HG03354 (cell line): ENCODE data around the gene NDE1.
"Not testable (repeated sequence)": the region's sequence is repeated elsewhere in the genome, so short reads cannot be mapped to it uniquely, and the experiment has no call there.

ENCODE experiments used
- ATAC-seq: cut with Tn5 transposase; IDR thresholded peaks from one replicate; pipeline ENCODE4 v1.9.1; 2021; ENCODE audit warnings: mild to moderate bottlenecking; ENCODE audit not compliant: unreplicated experiment, poor library complexity, severe bottlenecking

Gene NDE1

GRCh38 chr16:15686287-15686686 is 36.2 kb downstream of the NDE1 start:
- ATAC-seq = no peak

- ATAC-seq = no peak
These were observed 39.2 kb downstream of the NDE1 start for GRCh38 chr16:15689290-15689689.

GRCh38 chr16:15690296-15690695 is 40.3 kb downstream of the NDE1 start:
- no peak for ATAC-seq

- ATAC-seq = no peak
These were observed 41.0 kb downstream of the NDE1 start for GRCh38 chr16:15691046-15691445.

- not testable (repeated sequence) for ATAC-seq
These were observed 42.5 kb downstream of the NDE1 start for GRCh38 chr16:15692508-15692907.

- ATAC-seq = no peak
These were observed 44.5 kb downstream of the NDE1 start for GRCh38 chr16:15694499-15694898.

GRCh38 chr16:15699819-15700218 is 49.8 kb downstream of the NDE1 start:
- no peak for ATAC-seq

- ATAC-seq = no peak
These were observed 51.3 kb downstream of the NDE1 start for GRCh38 chr16:15701367-15701766.

GRCh38 chr16:15701975-15702970 is 52.2 kb downstream of the NDE1 start:
- no peak for ATAC-seq

GRCh38 chr16:15703029-15703736 is 53.1 kb downstream of the NDE1 start:
- ATAC-seq = no peak

- ATAC-seq = no peak
These were observed 54.5 kb downstream of the NDE1 start for GRCh38 chr16:15704545-15704987.

GRCh38 chr16:15705064-15705565 is 55.1 kb downstream of the NDE1 start:
- no peak for ATAC-seq

GRCh38 chr16:15707332-15707731 is 57.3 kb downstream of the NDE1 start:
- no peak for ATAC-seq

GRCh38 chr16:15708096-15708495 is 58.1 kb downstream of the NDE1 start:
- no peak for ATAC-seq

- ATAC-seq = no peak
These were observed 59.0 kb downstream of the NDE1 start for GRCh38 chr16:15708997-15709396.

GRCh38 chr16:15714393-15715172 is 64.5 kb downstream of the NDE1 start:
- no peak for ATAC-seq

- no peak for ATAC-seq
These were observed 65.2 kb downstream of the NDE1 start for GRCh38 chr16:15715221-15715620.

GRCh38 chr16:15716694-15717447 is 66.8 kb downstream of the NDE1 start:
- ATAC-seq = no peak

- ATAC-seq = no peak
These were observed 71.0 kb downstream of the NDE1 start for GRCh38 chr16:15721018-15721417.
